Thymus (tissue), 14 donors: Measurements from ENCODE around the gene SLFN13. TPM values are rescaled to one million over a fixed set of nuclear protein-coding genes. Genes with fewer than 3 reads are reported as not detected.

Experiments used
- DNase-seq, 9 donors: peaks; one replicate each; pipeline ENCODE4 v3.0.0-alpha.2; 2013; ENCODE audit warnings: low spot score in 9 of 9, low read depth in 6 of 9, missing footprints in 1 of 9
- H3K27ac ChIP-seq, 2 donors: one replicate each; pipeline ENCODE4 v1.5.1; 2013; ENCODE audit warnings: control low read depth in 1 of 2, low read depth in 1 of 2, low read length in 1 of 2, mild to moderate bottlenecking in 1 of 2, moderate library complexity in 1 of 2
- H3K27me3 ChIP-seq, 2 donors: one replicate each; pipeline ENCODE4 v1.5.1; 2013; ENCODE audit warnings: low read length in 1 of 2; ENCODE audit not compliant: control insufficient read depth in 2 of 2, insufficient read depth in 1 of 2
- H3K36me3 ChIP-seq, 2 donors: one replicate each; pipeline ENCODE4 v1.5.1; 2013; ENCODE audit warnings: low read length in 1 of 2, mild to moderate bottlenecking in 1 of 2, moderate library complexity in 1 of 2; ENCODE audit not compliant: control insufficient read depth in 2 of 2, insufficient read depth in 2 of 2
- H3K4me1 ChIP-seq, 2 donors: one replicate each; pipeline ENCODE4 v1.5.1; 2013; ENCODE audit warnings: low read length in 2 of 2; ENCODE audit not compliant: control insufficient read depth in 2 of 2, insufficient read depth in 2 of 2
- H3K4me3 ChIP-seq, 2 donors: one replicate each; pipeline ENCODE4 v1.5.1; 2013; ENCODE audit warnings: low read length in 2 of 2, control low read depth in 1 of 2, mild to moderate bottlenecking in 1 of 2
- H3K9me3 ChIP-seq, 2 donors: one replicate each; pipeline ENCODE4 v1.5.1; 2013; ENCODE audit warnings: low read length in 1 of 2, mild to moderate bottlenecking in 1 of 2; ENCODE audit not compliant: control insufficient read depth in 2 of 2, insufficient read depth in 1 of 2
- WGBS: extraction: QIAGEN DNeasy Blood & Tissue Kit; methylation state at CpG from one replicate; pipeline ENCODE4 v1.1.7; 2013; 5-methylcytosine and 5-hydroxymethylcytosine counted together
- long read RNA-seq, 10 donors: transcript quantifications; one replicate each; lab custom pipeline, GENCODE V29; 2026
- polyA plus RNA-seq: library from polyadenylated mRNA; stranded (reverse); fragments of 200-250 nt; gene quantifications from one replicate; pipeline ENCODE4 v1.2.3, GENCODE V29; 2013
- total RNA-seq: library from RNA; stranded (reverse); fragments of 120-200 nt; gene quantifications from one replicate; pipeline ENCODE4 v1.2.4, GENCODE V29; 2013
- donor health status: healthy.

The SLFN13 gene
- total RNA-seq (14.2 TPM), polyA plus RNA-seq (4.2 TPM)
- long read RNA-seq, donor 1: 0 reads
- long read RNA-seq, donor 2: 0 reads
- long read RNA-seq, donor 3, full-length matches to known transcripts: 4 of 4 reads
- long read RNA-seq, donor 3, partial matches to known transcripts: 0 of 4 reads
- long read RNA-seq, donor 3, other reads (novel, unspliced or antisense): 0 of 4 reads
- long read RNA-seq, donor 4, full-length matches to known transcripts: 3 of 3 reads
- long read RNA-seq, donor 4, partial matches to known transcripts: 0 of 3 reads
- long read RNA-seq, donor 4, other reads (novel, unspliced or antisense): 0 of 3 reads
- long read RNA-seq, donor 5, partial matches to known transcripts: 0 of 1 reads
- long read RNA-seq, donor 5, other reads (novel, unspliced or antisense): 0 of 1 reads
- long read RNA-seq, donor 6, full-length matches to known transcripts: 6 of 6 reads
- long read RNA-seq, donor 6, partial matches to known transcripts: 0 of 6 reads
- long read RNA-seq, donor 6, other reads (novel, unspliced or antisense): 0 of 6 reads
- long read RNA-seq, donor 7, full-length matches to known transcripts: 3 of 3 reads
- long read RNA-seq, donor 7, partial matches to known transcripts: 0 of 3 reads
- long read RNA-seq, donor 7, other reads (novel, unspliced or antisense): 0 of 3 reads
- long read RNA-seq, donor 8, full-length matches to known transcripts: 2 of 2 reads
- long read RNA-seq, donor 8, partial matches to known transcripts: 0 of 2 reads
- long read RNA-seq, donor 8, other reads (novel, unspliced or antisense): 0 of 2 reads
- long read RNA-seq, donor 9: 0 reads
- long read RNA-seq, donor 10, full-length matches to known transcripts: 2 of 2 reads
- long read RNA-seq, donor 10, partial matches to known transcripts: 0 of 2 reads
- long read RNA-seq, donor 10, other reads (novel, unspliced or antisense): 0 of 2 reads

- Histone ChIP-seq H3K27me3 (peaks cover 4 to 40% of the 10 kb centered on the region in 2 donors), H3K4me1 (peaks cover 6 to 25% of the 10 kb centered on the region in 2 donors), H3K27ac (peak within 1 kb of the TSS; percentile 22 to 71), H3K9me3 (peaks cover 0 to 5% of the 10 kb centered on the region in 2 donors), H3K36me3 (no peaks in the 10 kb centered on the region), H3K4me3 (peak within 1 kb of the TSS; percentile 57 to 73)
- DNase-seq: peak in 5 of 9 donors; percentile 62 to 87 (median 73)
- 1% methylated on average over 44 of the region's 44 CpGs for WGBS
Observed at GRCh38 chr17:35448214-35448898, at the start of gene SLFN13. Gene SLFN13 (minus strand): TSS chr17:35448766. CDS start chr17:35445680, 3,086 bp downstream.

GRCh38 chr17:35496451-35497290 lies 48.1 kb upstream of the SLFN13 start:
- Histone ChIP-seq H3K4me3 (no peak overlapping the region), H3K27me3 (peaks cover 50 to 88% of the 10 kb centered on the region in 2 donors), H3K27ac (no peak overlapping the region), H3K36me3 (no peaks in the 10 kb centered on the region), H3K4me1 (peaks cover 2 to 27% of the 10 kb centered on the region in 2 donors), H3K9me3 (peaks cover 1 to 7% of the 10 kb centered on the region in 2 donors)
- peak in 1 of 9 donors; percentile 11 for DNase-seq
- 29% methylated on average over 30 of the region's 30 CpGs for WGBS

- Histone ChIP-seq H3K27ac (no peak overlapping the region), H3K4me3 (no peak overlapping the region), H3K9me3 (peaks cover 3 to 20% of the 10 kb centered on the region in 2 donors), H3K4me1 (peaks cover under 1 to 34% of the 10 kb centered on the region in 2 donors), H3K36me3 (no peaks in the 10 kb centered on the region), H3K27me3 (peaks cover 70 to 98% of the 10 kb centered on the region in 2 donors)
- WGBS: 4% methylated on average over 2 of the region's 2 CpGs
- no peak for DNase-seq
Observed at GRCh38 chr17:35493040-35493439, 44.5 kb upstream of the SLFN13 start.

- WGBS: 24% methylated on average over 3 of the region's 3 CpGs
- H3K4me3 ChIP-seq: no peak overlapping the region
- DNase-seq: no peak
- H3K27me3 ChIP-seq: peaks cover 54 to 98% of the 10 kb centered on the region in 2 donors
- H3K36me3 ChIP-seq: no peaks in the 10 kb centered on the region
- peaks cover 4 to 42% of the 10 kb centered on the region in 2 donors for H3K4me1 ChIP-seq
- no peak overlapping the region for H3K27ac ChIP-seq
- H3K9me3 ChIP-seq: peaks cover 3 to 17% of the 10 kb centered on the region in 2 donors
Observed at GRCh38 chr17:35491417-35491816, 42.9 kb upstream of the SLFN13 start.

- Histone ChIP-seq H3K4me3 (no peak overlapping the region), H3K27ac (no peak overlapping the region), H3K36me3 (no peaks in the 10 kb centered on the region), H3K9me3 (peaks cover 1 to 13% of the 10 kb centered on the region in 2 donors), H3K4me1 (peaks cover 4 to 33% of the 10 kb centered on the region in 2 donors), H3K27me3 (peaks cover 45 to 88% of the 10 kb centered on the region in 2 donors)
- WGBS: 10% methylated on average over 18 of the region's 18 CpGs
- peak in 1 of 9 donors; percentile 17 for DNase-seq
Observed at GRCh38 chr17:35489944-35490343, 41.4 kb upstream of the SLFN13 start.

- Histone ChIP-seq H3K4me3 (no peak overlapping the region), H3K36me3 (no peaks in the 10 kb centered on the region), H3K4me1 (peaks cover 4 to 33% of the 10 kb centered on the region in 2 donors), H3K9me3 (peaks cover 1 to 13% of the 10 kb centered on the region in 2 donors), H3K27ac (no peak overlapping the region), H3K27me3 (peaks cover 38 to 81% of the 10 kb centered on the region in 2 donors)
- WGBS: 29% methylated on average over 15 of the region's 15 CpGs
- peak in 1 of 9 donors; percentile 19 for DNase-seq
Observed at GRCh38 chr17:35488991-35489390, 40.4 kb upstream of the SLFN13 start.

- Histone ChIP-seq H3K4me3 (peak overlapping the region; percentile 64 to 75), H3K9me3 (peaks cover 3 to 25% of the 10 kb centered on the region in 2 donors), H3K36me3 (no peaks in the 10 kb centered on the region), H3K4me1 (peaks cover 4 to 33% of the 10 kb centered on the region in 2 donors), H3K27ac (peak overlapping the region; percentile 47 to 79), H3K27me3 (peaks cover 27 to 65% of the 10 kb centered on the region in 2 donors)
- 10% methylated on average over 42 of the region's 42 CpGs for WGBS
- peak in 8 of 9 donors; percentile 36 to 86 (median 59) for DNase-seq
Observed at GRCh38 chr17:35486920-35487732, 38.6 kb upstream of the SLFN13 start.
